Neuronal stem cell (in vitro differentiated cells): ENCODE data around the gene KMT2C.
"Not testable (repeated sequence)": the region's sequence is repeated elsewhere in the genome, so short reads cannot be mapped to it uniquely, and the experiment has no call there.

Experiments
- DNase-seq: peaks from one replicate; pipeline ENCODE4 v3.0.0-alpha.2; 2013; ENCODE audit warnings: low spot score
- H2AFZ ChIP-seq: one replicate; pipeline ENCODE4 v1.6.1; 2013; ENCODE audit warnings: mild to moderate bottlenecking, low read length, inconsistent platforms
- H2AK5ac ChIP-seq: 2 replicates; pipeline ENCODE4 v1.6.1; 2013; ENCODE audit warnings: low read depth, mild to moderate bottlenecking, inconsistent platforms, low read length, moderate library complexity, mixed read lengths
- H2BK120ac ChIP-seq: 2 replicates; pipeline ENCODE4 v1.6.1; 2013; ENCODE audit warnings: low read depth, mild to moderate bottlenecking, inconsistent platforms, low read length, moderate library complexity, mixed read lengths
- H2BK12ac ChIP-seq: one replicate; pipeline ENCODE4 v1.6.1; 2013; ENCODE audit warnings: low read length, inconsistent platforms
- H2BK15ac ChIP-seq: 2 replicates; pipeline ENCODE4 v1.6.1; 2013; ENCODE audit warnings: mild to moderate bottlenecking, low read length, inconsistent platforms, mixed read lengths
- H2BK5ac ChIP-seq: one replicate; pipeline ENCODE4 v1.6.1; 2013; ENCODE audit warnings: inconsistent platforms, mild to moderate bottlenecking, low read length, moderate library complexity
- H3K14ac ChIP-seq: one replicate; pipeline ENCODE4 v1.6.1; 2013; ENCODE audit warnings: low read length, inconsistent platforms
- H3K18ac ChIP-seq: 2 replicates; pipeline ENCODE4 v1.6.1; 2013; ENCODE audit warnings: low read length, inconsistent platforms
- H3K23ac ChIP-seq: 2 replicates; pipeline ENCODE4 v1.6.1; 2013; ENCODE audit warnings: low read depth, mild to moderate bottlenecking, mixed read lengths, low read length, inconsistent platforms; ENCODE audit not compliant: poor library complexity
- H3K27ac ChIP-seq: replicated peaks from 3 replicates; pipeline ENCODE4 v1.5.1; 2013; ENCODE audit warnings: low read length, inconsistent platforms
- H3K27me3 ChIP-seq, 3 experiments: 2 replicates each; pipeline ENCODE4 v1.6.1; 2013; ENCODE audit warnings: low read length in 3 of 3, mild to moderate bottlenecking in 2 of 3, inconsistent platforms in 1 of 3, low read depth in 1 of 3, mixed read lengths in 1 of 3, moderate library complexity in 1 of 3; ENCODE audit not compliant: control insufficient read depth in 3 of 3, insufficient read depth in 3 of 3
- H3K36me3 ChIP-seq, 2 donors: replicated peaks in 1 of 2; 2 replicates each; pipeline ENCODE4 v1.6.1; 2013; ENCODE audit warnings: low read length in 2 of 2; ENCODE audit not compliant: control insufficient read depth in 2 of 2, insufficient read depth in 2 of 2
- H3K4ac ChIP-seq: 2 replicates; pipeline ENCODE4 v1.6.1; 2013; ENCODE audit warnings: inconsistent platforms, mild to moderate bottlenecking, low read length, moderate library complexity
- H3K4me1 ChIP-seq, 2 donors: 1 replicate in 1 of 2; 2 replicates in 1 of 2; pipeline ENCODE4 v1.6.1; 2013; ENCODE audit warnings: low read length in 2 of 2, low read depth in 1 of 2; ENCODE audit not compliant: control insufficient read depth in 2 of 2, insufficient read depth in 1 of 2
- H3K4me2 ChIP-seq: one replicate; pipeline ENCODE4 v1.6.1; 2013; ENCODE audit warnings: mild to moderate bottlenecking, low read length, inconsistent platforms; ENCODE audit not compliant: insufficient read depth, poor library complexity, severe bottlenecking
- H3K4me3 ChIP-seq, 2 donors: 2 replicates each; pipeline ENCODE4 v1.5.1; 2013; ENCODE audit warnings: low read length in 2 of 2, mild to moderate bottlenecking in 2 of 2, inconsistent platforms in 1 of 2, moderate library complexity in 1 of 2
- H3K79me1 ChIP-seq: one replicate; pipeline ENCODE4 v1.6.1; 2013; ENCODE audit warnings: low read depth, mild to moderate bottlenecking, inconsistent platforms, low read length, moderate library complexity
- H3K9ac ChIP-seq: one replicate; pipeline ENCODE4 v1.6.1; 2013; ENCODE audit warnings: mild to moderate bottlenecking, low read depth, low read length, inconsistent platforms; ENCODE audit not compliant: poor library complexity
- H3K9me3 ChIP-seq, 2 donors: replicated peaks in 1 of 2; 2 replicates each; pipeline versions ENCODE3 to v1.6.1; 2013; ENCODE audit warnings: low read length in 2 of 2, mild to moderate bottlenecking in 2 of 2, inconsistent platforms in 1 of 2, low read depth in 1 of 2, mixed read lengths in 1 of 2, moderate library complexity in 1 of 2; ENCODE audit not compliant: control insufficient read depth in 2 of 2, insufficient read depth in 1 of 2
- H4K8ac ChIP-seq: one replicate; pipeline ENCODE4 v1.6.1; 2013; ENCODE audit warnings: low read depth, mild to moderate bottlenecking, inconsistent platforms, low read length, moderate library complexity
- H4K91ac ChIP-seq: one replicate; pipeline ENCODE4 v1.6.1; 2013; ENCODE audit warnings: low read length, low read depth, mild to moderate bottlenecking, inconsistent platforms; ENCODE audit not compliant: poor library complexity
- WGBS, 2 donors: extraction: QIAGEN DNeasy Blood & Tissue Kit; methylation state at CpG; one replicate each; pipeline ENCODE4 v1.1.7; 2013; ENCODE audit warnings: missing lambda C conversion rate in 2 of 2, mixed read lengths in 1 of 2; ENCODE audit not compliant: insufficient read length in 2 of 2, insufficient replicate concordance in 1 of 2; ENCODE audit errors: extremely low coverage in 2 of 2; 5-methylcytosine and 5-hydroxymethylcytosine counted together

KMT2C gene

DNA sequence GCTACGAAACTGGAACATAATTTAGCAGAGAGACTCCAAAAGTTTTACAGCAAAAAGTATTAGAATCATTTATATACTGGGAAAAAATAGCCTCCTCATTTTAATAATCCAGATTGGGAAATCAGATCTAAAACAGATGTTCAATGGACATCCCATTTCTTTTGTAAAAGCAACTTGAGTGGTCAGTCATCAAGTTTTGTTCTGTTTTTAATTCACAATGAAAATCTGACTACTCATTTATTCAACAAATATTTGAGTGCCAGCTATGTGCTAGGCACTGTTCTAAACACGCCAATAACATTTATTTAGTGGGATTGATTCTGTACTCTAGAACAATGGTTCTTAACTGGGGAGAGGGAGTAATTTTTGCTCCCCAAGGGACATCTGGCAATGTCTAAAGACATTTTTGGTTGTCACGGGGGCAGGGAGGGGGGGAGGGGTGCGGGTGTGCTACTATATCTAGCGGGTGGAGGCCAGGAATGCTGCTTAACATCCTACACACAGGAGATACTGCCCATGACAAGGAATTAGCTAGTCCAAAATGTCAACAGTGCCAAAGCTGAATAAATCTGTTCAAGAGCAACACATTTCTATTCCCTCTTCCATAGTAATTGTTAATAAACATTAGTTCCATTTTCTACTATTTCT is 54.7 kb downstream of the KMT2C start:
- H2BK120ac ChIP-seq, DNase-seq, H2BK5ac ChIP-seq, H3K14ac ChIP-seq, H3K9ac ChIP-seq, H3K18ac ChIP-seq, H3K4ac ChIP-seq, H4K8ac ChIP-seq, H3K4me1 ChIP-seq, H3K23ac ChIP-seq, H3K27ac ChIP-seq, H2BK12ac ChIP-seq, H3K9me3 ChIP-seq, H2AFZ ChIP-seq, H3K4me3 ChIP-seq, H4K91ac ChIP-seq, H2AK5ac ChIP-seq, H2BK15ac ChIP-seq, H3K27me3 ChIP-seq, H3K79me1 ChIP-seq, H3K36me3 ChIP-seq, H3K4me2 ChIP-seq: not testable (repeated sequence)
- no CpG with 5 or more reads among the region's 5 CpGs for WGBS, 2 donors

DNA sequence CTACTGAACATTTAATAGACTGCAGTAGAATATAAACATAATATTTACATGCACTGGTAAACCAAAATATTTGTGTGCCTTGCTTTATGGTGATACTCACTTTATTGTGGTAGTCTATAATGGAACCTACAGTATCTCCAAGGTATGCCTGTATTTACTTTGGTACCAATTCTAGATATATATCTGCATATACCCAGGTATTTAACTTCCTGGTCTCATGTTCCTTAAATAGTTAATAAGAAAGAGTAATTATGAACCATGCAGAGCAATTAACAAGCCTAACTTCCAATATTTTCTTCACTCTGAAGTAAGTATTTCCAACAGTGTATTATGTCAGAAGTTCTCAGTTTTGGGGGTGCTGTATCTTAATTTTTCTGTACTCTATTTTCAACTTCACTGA is 57.3 kb downstream of the KMT2C start:
- not testable (repeated sequence) for H3K4me1 ChIP-seq, H3K4me2 ChIP-seq, H3K14ac ChIP-seq, H3K27ac ChIP-seq, H3K4me3 ChIP-seq, H3K18ac ChIP-seq, H2BK5ac ChIP-seq, DNase-seq, H3K9me3 ChIP-seq, H3K4ac ChIP-seq, H4K8ac ChIP-seq, H3K27me3 ChIP-seq, H2BK12ac ChIP-seq, H2BK15ac ChIP-seq, H2AK5ac ChIP-seq, H3K9ac ChIP-seq, H3K36me3 ChIP-seq, H2AFZ ChIP-seq, H3K23ac ChIP-seq, H2BK120ac ChIP-seq, H3K79me1 ChIP-seq, H4K91ac ChIP-seq

DNA sequence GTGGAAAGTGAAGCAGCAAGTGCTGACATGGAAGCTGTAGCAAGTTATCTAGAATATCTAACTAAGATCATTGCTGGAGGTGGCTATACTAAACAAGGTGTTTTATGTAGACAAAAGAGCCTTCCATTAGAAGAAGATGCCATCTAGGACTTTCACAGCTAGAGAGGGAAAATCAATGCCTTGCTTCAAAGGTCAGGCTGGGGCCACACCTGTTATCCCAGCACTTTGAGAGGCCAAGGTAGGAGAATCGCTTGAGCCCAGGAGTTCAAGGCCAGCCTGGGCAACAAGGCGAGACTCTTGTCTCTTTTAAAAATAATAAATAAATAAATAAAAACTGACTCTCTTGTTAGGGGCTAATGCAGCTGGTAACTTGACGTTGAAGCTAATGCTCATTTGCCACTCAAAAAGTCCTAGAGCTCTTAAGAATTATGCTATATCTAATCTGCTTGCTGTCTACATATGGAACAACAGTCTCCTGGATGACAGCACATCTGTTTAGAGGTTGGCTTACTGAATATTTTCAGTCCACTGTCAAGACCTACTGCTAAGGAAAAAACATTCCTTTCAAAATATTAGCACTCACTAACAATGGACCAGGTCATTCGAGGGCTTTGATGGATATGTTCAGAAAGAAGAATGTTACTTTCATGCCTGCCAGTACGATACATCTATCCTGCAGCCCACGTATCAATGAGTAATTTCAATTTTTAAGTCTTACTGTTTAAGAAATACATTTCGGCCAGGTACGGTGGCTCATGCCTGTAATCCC is 58.9 kb downstream of the KMT2C start:
- H3K4me2 ChIP-seq, H3K27ac ChIP-seq, H3K4me1 ChIP-seq, H3K4me3 ChIP-seq, H3K36me3 ChIP-seq, H4K8ac ChIP-seq, H2BK120ac ChIP-seq, H2AK5ac ChIP-seq, H3K23ac ChIP-seq, DNase-seq, H3K18ac ChIP-seq, H3K4ac ChIP-seq, H3K9ac ChIP-seq, H2BK15ac ChIP-seq, H3K79me1 ChIP-seq, H2BK12ac ChIP-seq, H4K91ac ChIP-seq, H3K14ac ChIP-seq, H2AFZ ChIP-seq, H2BK5ac ChIP-seq, H3K27me3 ChIP-seq: not testable (repeated sequence)
- no CpG with 5 or more reads among the region's 8 CpGs for WGBS, 2 donors
- peaks cover 0 to 11% of the 10 kb centered on the region in 2 donors for H3K9me3 ChIP-seq

DNA sequence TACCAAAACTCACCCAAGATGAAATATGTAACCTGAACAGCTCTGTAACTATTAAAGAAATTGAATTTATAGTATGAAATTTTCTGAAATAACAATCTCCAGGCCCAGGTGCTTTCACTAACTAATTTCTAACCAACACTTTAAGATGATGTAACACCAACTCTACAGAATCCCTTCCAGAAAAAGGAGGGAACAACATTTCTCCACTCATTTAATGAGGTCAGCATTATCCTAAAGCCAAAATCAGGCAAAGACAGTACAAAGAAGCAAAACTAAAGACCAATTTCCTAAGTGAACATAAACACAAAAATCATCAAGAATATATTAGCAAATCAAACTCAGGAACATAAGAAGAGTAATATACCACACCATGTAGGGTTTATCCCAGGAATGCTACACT is 65.5 kb downstream of the KMT2C start:
- H3K18ac ChIP-seq: no peak overlapping the region
- no peak overlapping the region for H2AK5ac ChIP-seq
- H3K36me3 ChIP-seq: no peaks in the 10 kb centered on the region
- H2AFZ ChIP-seq: no peak overlapping the region
- no peak overlapping the region for H2BK15ac ChIP-seq
- no peak overlapping the region for H3K9ac ChIP-seq
- no peak overlapping the region for H3K4me2 ChIP-seq
- no peak overlapping the region for H2BK12ac ChIP-seq
- H4K91ac ChIP-seq: no peak overlapping the region
- no peak overlapping the region for H3K27ac ChIP-seq
- peaks cover 8% of the 10 kb centered on the region for H3K79me1 ChIP-seq
- H3K27me3 ChIP-seq: no peaks in the 10 kb centered on the region
- H3K4me3 ChIP-seq: no peak overlapping the region
- H4K8ac ChIP-seq: no peak overlapping the region
- no peak for DNase-seq
- no peak overlapping the region for H3K23ac ChIP-seq
- no peaks in the 10 kb centered on the region for H3K4me1 ChIP-seq
- peaks cover 0 to 6% of the 10 kb centered on the region in 2 donors for H3K9me3 ChIP-seq
- H3K14ac ChIP-seq: no peak overlapping the region
- H3K4ac ChIP-seq: no peak overlapping the region
- H2BK5ac ChIP-seq: no peak overlapping the region
- no peak overlapping the region for H2BK120ac ChIP-seq
